HPDE6-E6E7 (cell line): ENCODE data around the gene UBE2Z.
"Not testable (repeated sequence)": the region's sequence is repeated elsewhere in the genome, so short reads cannot be mapped to it uniquely, and the experiment has no call there.

Source experiments
- DNase-seq: peaks from one replicate; pipeline ENCODE4 v3.0.0; 2011; ENCODE audit warnings: missing footprints; ENCODE audit errors: extremely low spot score

Gene UBE2Z

GRCh38 chr17:48904428-48904827 is 3.8 kb upstream of the UBE2Z start:
- no peak for DNase-seq

GRCh38 chr17:48905987-48906515 is 2.2 kb upstream of the UBE2Z start:
- no peak for DNase-seq

GRCh38 chr17:48907713-48908046 is 527 bp upstream of the UBE2Z start:
- peak; percentile 29 for DNase-seq

GRCh38 chr17:48908853-48909394 is 717 bp downstream of the UBE2Z start:
- peak; percentile 56 for DNase-seq

GRCh38 chr17:48909783-48910182 is 1.6 kb downstream of the UBE2Z start:
- DNase-seq, result no peak

- DNase-seq, result no peak
These were observed 2.2 kb downstream of the UBE2Z start for GRCh38 chr17:48910370-48910769.

- no peak for DNase-seq
These were observed 4.3 kb downstream of the UBE2Z start for GRCh38 chr17:48912476-48912875.

- DNase-seq, result peak; percentile 96
These were observed 7.5 kb downstream of the UBE2Z start for GRCh38 chr17:48915459-48916282.

GRCh38 chr17:48925251-48925990 is 17.2 kb downstream of the UBE2Z start:
- no peak for DNase-seq

- DNase-seq, result no peak
These were observed 17.8 kb downstream of the UBE2Z start for GRCh38 chr17:48925991-48926342.

- no peak for DNase-seq
These were observed 20.0 kb downstream of the UBE2Z start for GRCh38 chr17:48927978-48928745.

- no peak for DNase-seq
These were observed 20.9 kb downstream of the UBE2Z start for GRCh38 chr17:48928876-48929811.

- DNase-seq, result no peak
These were observed 21.6 kb downstream of the UBE2Z start for GRCh38 chr17:48929812-48930165.

GRCh38 chr17:48930435-48930873 is 22.2 kb downstream of the UBE2Z start:
- no peak for DNase-seq

GRCh38 chr17:48933035-48933434 is 24.8 kb downstream of the UBE2Z start:
- DNase-seq, result no peak

GRCh38 chr17:48944515-48945260 is 36.5 kb downstream of the UBE2Z start, which contains the start of gene SNF8:
Gene SNF8 (minus strand): TSS chr17:48944842. CDS start chr17:48944734, 108 bp downstream.
- peak; percentile 91 for DNase-seq

- not testable (repeated sequence) for DNase-seq
These were observed 37.0 kb downstream of the UBE2Z start for GRCh38 chr17:48945261-48945651.

- no peak for DNase-seq
These were observed 43.4 kb downstream of the UBE2Z start for GRCh38 chr17:48951572-48951971.

GRCh38 chr17:48952904-48953303 is 44.7 kb downstream of the UBE2Z start:
- DNase-seq, result no peak

- no peak for DNase-seq
These were observed 46.1 kb downstream of the UBE2Z start for GRCh38 chr17:48954300-48954755.
